Measurements from ENCODE around the gene ESYT2.
"Not testable (repeated sequence)": the region's sequence is repeated elsewhere in the genome, so short reads cannot be mapped to it uniquely, and the experiment has no call there.

The ESYT2 gene

GRCh38 chr7:158858592-158859503, 29.5 kb upstream of the ESYT2 start:
- DNase-seq (ENCODE audit: low spot score), result no peak

- DNase-seq (ENCODE audit: low spot score), result no peak
Observed at GRCh38 chr7:158856883-158857668, 27.8 kb upstream of the ESYT2 start.

DNA sequence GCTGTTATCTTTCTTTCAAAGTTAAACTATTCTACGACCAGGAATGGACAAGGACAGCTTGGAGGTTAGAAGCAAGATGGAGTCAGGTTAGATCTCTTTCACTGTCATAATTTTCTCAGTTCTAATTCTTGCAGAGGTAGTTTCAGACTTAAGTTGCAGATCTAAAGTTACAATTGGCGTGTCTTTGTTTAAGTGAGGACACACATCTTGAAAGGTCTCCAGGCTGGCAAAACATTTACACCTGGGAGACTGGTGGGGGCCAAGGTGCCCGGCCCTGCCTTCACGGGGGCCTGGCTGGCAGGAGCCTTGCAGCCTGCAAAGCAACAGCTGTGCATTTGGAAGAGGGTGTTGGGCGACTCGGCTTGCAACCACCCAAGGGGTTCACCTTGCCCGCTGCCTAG, 25.4 kb upstream of the ESYT2 start:
- no peak for DNase-seq (ENCODE audit: low spot score)

DNA sequence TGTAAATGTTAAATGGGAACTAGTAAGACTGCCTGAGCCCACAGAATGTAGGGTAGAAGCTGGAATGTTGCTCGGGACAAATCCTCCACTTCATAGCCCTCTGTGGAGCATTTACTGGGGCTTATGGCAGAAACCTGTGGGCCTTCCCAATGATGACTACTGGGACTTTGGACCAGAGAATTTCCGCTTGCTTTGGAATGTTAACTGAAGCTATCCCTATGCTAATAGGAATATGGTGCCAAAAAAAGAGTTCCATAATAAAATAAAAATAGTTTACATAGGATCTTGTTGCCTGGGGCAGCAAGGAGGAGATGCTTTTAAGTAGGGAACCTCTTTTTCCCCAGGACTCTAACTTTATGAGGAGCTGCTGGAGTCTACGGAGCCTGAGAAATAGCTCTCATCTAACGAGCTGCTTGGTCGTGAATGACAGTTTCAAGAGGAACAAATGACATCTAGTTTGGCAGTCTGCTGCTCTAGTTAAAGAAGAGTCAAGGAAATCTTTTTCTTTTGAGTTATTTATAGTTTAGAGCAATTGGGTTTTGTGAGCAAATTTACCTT, 21.3 kb upstream of the ESYT2 start:
- no peak for DNase-seq (ENCODE audit: low spot score)

GRCh38 chr7:158849768-158850544, 20.6 kb upstream of the ESYT2 start:
- no peak for DNase-seq (ENCODE audit: low spot score)

GRCh38 chr7:158849442-158849767, 20.1 kb upstream of the ESYT2 start:
- no peak for DNase-seq (ENCODE audit: low spot score)

DNA sequence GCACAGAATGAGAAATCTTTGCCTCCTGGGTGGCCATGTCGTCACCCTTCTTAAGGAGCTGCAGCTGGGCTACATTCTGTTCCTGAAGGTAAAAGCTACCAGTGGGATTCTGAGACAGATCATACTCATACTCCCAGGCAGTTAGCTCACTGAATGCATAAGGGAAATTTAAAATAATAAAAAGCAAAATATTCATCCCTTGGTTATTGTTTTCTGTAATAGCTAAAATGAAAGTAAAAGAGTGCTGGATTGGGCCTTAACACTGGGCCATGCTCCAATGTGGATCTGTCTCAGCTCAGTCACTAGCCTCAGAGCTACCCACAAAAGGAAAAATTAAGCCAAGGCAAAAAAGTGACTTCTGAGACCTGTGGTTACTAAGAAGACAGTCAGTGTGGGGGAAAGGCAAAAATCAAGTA, 18.1 kb upstream of the ESYT2 start:
- DNase-seq (ENCODE audit: low spot score), result no peak

GRCh38 chr7:158846304-158846703, 17.0 kb upstream of the ESYT2 start:
- no peak for DNase-seq (ENCODE audit: low spot score)

DNA sequence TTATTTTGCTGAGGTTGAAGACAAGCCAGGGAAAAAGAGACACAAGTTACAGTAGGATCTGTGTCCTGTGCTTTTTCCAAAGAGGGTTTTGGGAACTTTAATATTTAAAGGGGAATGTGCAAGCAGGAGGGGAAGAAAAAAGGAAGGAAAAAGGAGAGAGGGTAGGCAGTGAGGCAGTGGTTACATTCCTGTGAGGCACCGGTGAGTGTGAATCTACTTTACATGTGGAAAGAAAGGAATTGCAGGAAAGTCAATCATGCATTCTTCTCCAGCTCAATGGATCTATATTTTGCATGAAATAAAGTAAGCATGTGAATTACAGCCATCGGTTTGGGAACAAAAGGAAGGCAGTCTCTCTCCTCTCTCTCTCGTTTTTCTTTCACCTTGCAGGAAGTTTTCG, 14.5 kb upstream of the ESYT2 start:
- DNase-seq (ENCODE audit: low spot score), result no peak

DNA sequence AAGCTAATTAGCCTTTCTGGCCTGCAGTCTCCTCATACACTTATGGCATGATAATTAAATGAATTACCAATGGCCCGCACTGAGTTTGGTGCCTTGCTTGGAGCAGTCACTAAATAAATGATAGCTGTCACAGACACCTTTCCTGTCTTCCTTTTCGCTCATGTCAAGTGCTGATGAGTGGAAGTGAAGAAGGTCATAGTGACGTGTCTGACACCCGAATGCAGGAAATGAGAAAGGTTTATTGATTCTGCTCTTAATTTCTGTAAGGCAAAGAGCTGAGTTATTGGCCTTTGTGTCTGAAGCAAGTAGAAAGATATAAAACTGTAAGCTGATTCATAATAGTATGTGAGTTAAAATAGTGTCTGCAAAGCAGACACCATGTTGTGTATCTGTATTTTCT, 13.2 kb upstream of the ESYT2 start:
- DNase-seq (ENCODE audit: low spot score), result no peak

GRCh38 chr7:158840604-158841003, 11.3 kb upstream of the ESYT2 start:
- DNase-seq (ENCODE audit: low spot score), result no peak

DNA sequence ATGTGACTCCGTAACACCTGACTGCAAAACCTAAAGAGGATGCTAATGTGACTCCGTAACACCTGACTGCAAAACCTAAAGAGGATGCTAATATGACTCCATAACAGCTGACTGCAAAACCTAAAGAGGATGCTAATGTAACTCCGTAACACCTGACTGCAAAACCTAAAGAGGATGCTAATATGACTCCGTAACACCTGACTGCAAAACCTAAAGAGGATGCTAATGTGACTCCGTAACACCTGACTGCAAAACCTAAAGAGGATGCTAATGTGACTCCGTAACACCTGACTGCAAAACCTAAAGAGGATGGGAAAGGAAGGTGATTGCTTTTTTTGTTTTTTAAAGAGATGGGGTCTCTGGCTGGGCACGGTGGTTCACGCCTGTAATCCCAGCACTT, 9.9 kb upstream of the ESYT2 start:
- not testable (repeated sequence) for DNase-seq (ENCODE audit: low spot score)

- DNase-seq (ENCODE audit: low spot score), result no peak
Observed at GRCh38 chr7:158837790-158838637, 8.7 kb upstream of the ESYT2 start.

GRCh38 chr7:158836692-158837091, 7.4 kb upstream of the ESYT2 start:
- DNase-seq (ENCODE audit: low spot score), result no peak

DNA sequence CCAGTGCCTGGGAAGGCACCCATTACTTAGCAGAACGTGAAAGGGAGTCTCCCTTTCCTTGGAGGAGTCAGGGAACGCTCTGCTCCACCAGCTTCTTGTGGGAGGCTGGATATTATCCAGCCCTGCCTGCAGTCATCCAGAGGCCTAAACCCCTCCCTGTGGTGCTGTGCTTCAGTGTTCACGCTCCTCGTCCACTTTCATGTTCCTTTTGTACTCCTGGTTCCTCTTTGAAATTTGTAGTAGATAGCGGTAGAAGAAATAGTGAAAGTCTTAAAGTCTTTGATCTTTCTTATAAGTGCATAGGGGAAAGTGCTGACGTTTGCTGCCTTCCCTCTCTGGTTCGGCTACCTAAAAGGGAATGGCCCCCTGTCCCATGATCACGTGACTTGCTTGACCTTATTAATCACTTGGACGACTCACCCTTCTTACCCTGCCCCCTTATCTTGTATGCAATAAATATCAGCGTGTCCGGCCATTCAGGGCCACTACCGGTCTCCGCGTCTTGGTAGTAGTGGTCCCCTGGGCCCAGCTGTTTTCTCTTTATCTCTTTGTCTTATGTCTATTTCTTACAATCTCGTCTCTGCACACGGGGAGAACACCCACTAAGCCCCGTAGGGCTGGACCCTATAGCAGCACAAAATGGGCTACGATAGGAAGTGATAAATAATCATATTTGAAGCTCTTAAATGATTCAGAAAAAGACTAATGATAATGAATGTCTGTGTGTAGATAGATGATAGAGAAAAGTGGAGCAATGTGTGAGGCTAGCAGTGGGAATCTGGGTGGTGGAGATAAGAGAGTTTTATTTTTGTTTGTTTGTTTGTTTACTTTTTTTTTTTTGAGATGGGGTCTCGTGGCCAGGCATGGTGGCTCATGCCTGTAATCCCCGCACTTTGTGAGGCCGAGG, 5.8 kb upstream of the ESYT2 start:
- no peak for DNase-seq (ENCODE audit: low spot score)

- DNase-seq (ENCODE audit: low spot score), result no peak
Observed at GRCh38 chr7:158832994-158833393, 3.7 kb upstream of the ESYT2 start.

- DNase-seq (ENCODE audit: low spot score), result no peak
Observed at GRCh38 chr7:158831738-158832091, 2.4 kb upstream of the ESYT2 start.

DNA sequence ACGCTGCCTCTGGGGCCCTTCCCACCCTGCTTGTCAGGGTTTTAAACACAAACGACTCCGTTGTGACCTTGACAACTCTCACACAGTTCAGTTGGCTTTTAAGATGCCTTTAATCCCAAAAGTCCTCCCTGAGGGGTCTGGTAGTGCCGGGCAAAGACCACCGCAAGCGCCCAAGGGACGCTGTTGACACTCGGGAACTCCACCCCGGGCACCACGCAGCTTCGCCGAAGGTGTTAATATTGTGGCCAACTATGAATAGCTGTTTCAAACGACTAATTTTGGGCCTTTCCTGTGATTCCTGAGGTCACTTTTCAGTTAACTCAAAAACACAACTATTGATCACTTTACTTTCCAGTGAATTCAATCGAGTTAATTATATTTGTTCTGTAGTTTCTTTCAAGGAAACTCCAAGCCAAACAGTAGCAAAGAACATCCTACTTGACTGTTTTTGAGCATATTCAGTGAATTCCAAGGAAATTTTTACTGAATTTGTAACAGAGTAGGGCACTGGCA, 958 bp upstream of the ESYT2 start:
- no peak for DNase-seq (ENCODE audit: low spot score)

DNA sequence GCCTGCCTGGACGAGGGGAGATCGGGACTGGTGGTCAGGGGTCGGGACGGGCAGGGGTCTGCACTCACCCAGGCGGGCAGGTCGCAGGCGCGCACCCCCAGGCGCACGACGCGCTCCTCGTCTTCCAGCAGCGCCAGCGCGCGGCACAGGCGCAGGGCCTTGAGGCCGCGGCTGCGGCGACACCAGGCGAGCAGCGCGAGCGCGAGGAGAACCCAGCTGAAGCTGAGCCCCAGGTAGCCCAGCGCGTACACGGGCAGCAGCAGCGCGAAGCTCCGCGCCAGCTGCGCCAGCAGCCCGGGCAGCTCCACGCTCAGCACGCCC, 328 bp downstream of the ESYT2 start:
- DNase-seq (ENCODE audit: low spot score), result peak; percentile 82

Data from AG08396 (cell line).